GM12873 (cell line): ENCODE measurements around the gene NOD2.

Experiments
- TF ChIP-seq, protein P1 (sequence below): IDR thresholded peaks from 2 replicates; pipeline ENCODE4 v1.5.1; 2012; ENCODE audit warnings: low read depth, mild to moderate bottlenecking, moderate library complexity, low read length, control low read depth; ENCODE audit not compliant: insufficient read depth; ENCODE audit errors: missing control alignments

The NOD2 gene

DNA sequence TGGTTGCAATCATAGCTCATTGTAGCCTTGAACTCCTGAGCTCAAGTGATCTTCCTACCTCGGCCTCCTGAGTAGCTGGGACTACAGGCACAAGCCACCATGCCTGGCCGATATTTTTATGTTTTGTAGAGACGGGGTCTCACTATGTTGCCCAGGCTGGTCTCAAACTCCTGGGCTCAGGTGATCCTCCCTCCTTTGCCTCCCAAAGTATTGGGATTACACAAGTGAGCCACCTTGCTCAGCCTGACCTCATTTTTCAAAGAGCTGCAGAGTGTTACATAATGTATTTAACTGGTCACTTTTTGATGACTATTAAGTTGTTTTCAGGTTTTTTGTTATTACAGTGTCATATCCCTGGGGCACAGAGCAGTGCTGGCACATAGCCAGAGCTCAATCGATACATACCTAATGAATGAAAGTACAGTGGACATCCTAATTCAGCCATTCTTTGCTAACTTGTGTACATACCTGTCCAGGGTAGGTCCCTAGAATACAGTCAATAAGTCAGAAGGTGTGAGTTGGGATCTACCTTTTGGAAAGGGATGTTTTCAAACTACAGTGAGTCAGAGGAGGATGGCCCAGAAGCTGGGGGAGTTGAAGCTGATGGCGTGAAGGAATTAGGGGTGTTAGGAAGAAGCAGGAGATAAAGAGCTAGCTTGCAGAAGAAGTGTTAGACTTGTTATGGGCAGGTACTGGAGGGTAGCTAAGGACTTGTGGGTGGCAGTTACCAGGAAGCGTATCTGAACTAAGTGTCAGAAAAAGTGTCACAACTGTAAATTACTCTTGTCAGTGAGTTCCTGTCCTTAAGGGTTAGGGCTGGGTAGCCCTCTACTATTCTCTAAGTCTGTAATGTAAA lies 28.4 kb downstream of the NOD2 start:
- TF ChIP-seq, protein P1, sequence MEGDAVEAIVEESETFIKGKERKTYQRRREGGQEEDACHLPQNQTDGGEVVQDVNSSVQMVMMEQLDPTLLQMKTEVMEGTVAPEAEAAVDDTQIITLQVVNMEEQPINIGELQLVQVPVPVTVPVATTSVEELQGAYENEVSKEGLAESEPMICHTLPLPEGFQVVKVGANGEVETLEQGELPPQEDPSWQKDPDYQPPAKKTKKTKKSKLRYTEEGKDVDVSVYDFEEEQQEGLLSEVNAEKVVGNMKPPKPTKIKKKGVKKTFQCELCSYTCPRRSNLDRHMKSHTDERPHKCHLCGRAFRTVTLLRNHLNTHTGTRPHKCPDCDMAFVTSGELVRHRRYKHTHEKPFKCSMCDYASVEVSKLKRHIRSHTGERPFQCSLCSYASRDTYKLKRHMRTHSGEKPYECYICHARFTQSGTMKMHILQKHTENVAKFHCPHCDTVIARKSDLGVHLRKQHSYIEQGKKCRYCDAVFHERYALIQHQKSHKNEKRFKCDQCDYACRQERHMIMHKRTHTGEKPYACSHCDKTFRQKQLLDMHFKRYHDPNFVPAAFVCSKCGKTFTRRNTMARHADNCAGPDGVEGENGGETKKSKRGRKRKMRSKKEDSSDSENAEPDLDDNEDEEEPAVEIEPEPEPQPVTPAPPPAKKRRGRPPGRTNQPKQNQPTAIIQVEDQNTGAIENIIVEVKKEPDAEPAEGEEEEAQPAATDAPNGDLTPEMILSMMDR = no peak

DNA sequence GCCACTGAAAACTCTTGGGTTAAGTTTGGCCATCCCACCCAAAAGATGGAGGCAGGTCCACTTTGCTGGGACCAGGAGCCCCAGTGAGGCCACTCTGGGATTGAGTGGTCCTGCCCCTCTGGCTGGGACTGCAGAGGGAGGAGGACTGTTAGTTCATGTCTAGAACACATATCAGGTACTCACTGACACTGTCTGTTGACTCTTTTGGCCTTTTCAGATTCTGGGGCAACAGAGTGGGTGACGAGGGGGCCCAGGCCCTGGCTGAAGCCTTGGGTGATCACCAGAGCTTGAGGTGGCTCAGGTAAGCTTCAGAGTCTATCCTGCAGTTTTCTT lies 29.0 kb downstream of the NOD2 start:
- TF ChIP-seq, protein P1 = no peak

DNA sequence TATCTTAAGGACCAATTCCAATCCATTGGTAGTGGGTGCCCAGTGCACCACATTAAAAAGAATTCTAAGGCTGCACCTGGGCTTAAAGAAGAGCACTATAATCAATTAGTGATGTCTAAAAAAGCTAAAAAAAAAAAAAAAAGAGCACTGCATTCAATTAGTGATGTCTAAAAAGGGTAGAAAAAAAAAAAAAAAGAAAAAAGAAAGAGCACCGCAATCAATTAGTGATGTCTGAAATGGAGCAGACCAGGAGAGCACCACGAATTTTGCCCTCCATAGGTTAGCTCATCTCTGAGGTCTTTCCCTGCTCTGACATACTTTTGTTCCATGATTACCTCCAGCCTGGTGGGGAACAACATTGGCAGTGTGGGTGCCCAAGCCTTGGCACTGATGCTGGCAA lies 29.6 kb downstream of the NOD2 start:
- TF ChIP-seq, protein P1 = no peak

DNA sequence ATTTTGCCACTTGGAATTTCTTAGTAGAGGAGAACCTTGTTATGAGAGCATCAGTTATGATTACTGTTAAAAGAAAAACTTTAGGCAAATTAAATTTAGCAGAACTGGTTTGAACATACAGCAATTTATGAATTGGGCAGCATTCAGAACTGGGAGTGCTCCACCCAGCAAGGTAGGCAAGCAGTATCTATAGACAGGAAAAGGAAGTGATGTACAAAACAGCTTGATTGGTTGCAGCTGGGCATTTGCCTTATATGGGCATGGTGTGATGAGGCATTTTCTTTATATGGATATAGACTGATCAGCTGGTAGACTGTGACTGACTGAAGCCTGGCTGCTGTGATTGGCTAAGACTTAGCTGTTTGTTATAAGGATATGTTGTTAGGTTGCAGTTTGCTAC lies 30.9 kb downstream of the NOD2 start:
- TF ChIP-seq, protein P1 = no peak

DNA sequence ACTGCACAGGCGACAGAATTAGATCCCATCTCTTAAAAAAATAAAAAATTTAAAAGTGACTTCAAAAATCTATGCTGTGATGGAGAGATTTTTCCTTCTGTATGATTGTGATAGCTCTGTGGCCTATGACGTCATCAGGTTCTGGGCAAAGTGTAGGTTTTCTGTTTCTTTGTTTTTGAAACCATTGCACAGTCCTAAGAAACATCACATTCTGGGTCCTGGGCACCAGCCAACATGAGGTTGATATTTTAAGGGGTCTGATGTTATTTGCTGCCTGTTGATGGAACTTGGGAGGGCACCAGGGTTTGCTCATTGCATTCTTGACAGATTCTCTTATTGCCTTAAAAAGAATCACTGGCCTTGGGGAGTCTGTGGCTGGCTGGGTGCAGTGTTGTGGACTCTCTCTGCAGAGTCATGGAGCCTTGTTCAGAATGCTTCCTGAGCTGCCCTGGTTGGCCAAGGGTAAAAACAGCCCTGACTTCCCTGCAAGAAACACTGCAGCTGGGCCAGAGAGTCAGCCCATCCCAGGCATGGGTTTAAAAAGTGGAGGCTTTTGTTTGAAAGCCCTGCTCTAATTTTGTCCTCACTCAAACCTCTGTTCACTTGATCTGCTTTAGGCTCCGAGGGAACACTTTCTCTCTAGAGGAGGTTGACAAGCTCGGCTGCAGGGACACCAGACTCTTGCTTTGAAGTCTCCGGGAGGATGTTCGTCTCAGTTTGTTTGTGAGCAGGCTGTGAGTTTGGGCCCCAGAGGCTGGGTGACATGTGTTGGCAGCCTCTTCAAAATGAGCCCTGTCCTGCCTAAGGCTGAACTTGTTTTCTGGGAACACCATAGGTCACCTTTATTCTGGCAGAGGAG lies 38.0 kb downstream of the NOD2 start:
- TF ChIP-seq, protein P1 = no peak

DNA sequence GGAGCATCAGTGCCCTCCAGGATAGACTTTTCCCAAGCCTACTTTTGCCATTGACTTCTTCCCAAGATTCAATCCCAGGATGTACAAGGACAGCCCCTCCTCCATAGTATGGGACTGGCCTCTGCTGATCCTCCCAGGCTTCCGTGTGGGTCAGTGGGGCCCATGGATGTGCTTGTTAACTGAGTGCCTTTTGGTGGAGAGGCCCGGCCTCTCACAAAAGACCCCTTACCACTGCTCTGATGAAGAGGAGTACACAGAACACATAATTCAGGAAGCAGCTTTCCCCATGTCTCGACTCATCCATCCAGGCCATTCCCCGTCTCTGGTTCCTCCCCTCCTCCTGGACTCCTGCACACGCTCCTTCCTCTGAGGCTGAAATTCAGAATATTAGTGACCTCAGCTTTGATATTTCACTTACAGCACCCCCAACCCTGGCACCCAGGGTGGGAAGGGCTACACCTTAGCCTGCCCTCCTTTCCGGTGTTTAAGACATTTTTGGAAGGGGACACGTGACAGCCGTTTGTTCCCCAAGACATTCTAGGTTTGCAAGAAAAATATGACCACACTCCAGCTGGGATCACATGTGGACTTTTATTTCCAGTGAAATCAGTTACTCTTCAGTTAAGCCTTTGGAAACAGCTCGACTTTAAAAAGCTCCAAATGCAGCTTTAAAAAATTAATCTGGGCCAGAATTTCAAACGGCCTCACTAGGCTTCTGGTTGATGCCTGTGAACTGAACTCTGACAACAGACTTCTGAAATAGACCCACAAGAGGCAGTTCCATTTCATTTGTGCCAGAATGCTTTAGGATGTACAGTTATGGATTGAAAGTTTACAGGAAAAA lies 38.8 kb downstream of the NOD2 start:
- TF ChIP-seq, protein P1 = no peak
